Astrocyte (in vitro differentiated cells and primary cell): Measurements from ENCODE around the gene TTYH3. TPM values are rescaled to one million over a fixed set of nuclear protein-coding genes. Genes with fewer than 3 reads are reported as not detected.

Source experiments
- DNase-seq: peaks from one replicate; pipeline ENCODE4 v3.0.0-alpha.2; 2010; ENCODE audit warnings: low read depth
- FAIRE-seq: peaks from 2 replicates; lab custom pipeline; 2011; peaks lifted over from hg19 to GRCh38; lab: Jason Lieb, UNC
- H2AFZ ChIP-seq: 2 replicates; pipeline ENCODE4 v1.6.0; 2012; ENCODE audit warnings: low read depth, low read length, inconsistent platforms
- H3K27ac ChIP-seq: 2 replicates; pipeline ENCODE4 v1.5.1; 2011; ENCODE audit warnings: low read depth, low read length, inconsistent platforms
- H3K27me3 ChIP-seq: 2 replicates; pipeline ENCODE4 v1.6.0; 2011; ENCODE audit warnings: low read length, inconsistent platforms; ENCODE audit not compliant: insufficient read depth
- H3K36me3 ChIP-seq: 2 replicates; pipeline ENCODE4 v1.5.1; 2011; ENCODE audit warnings: low read length, inconsistent platforms; ENCODE audit not compliant: insufficient read depth
- H3K4me1 ChIP-seq: 2 replicates; pipeline ENCODE4 v1.5.1; 2011; ENCODE audit warnings: low read length, inconsistent platforms; ENCODE audit not compliant: insufficient read depth
- H3K4me2 ChIP-seq: 2 replicates; pipeline ENCODE4 v1.6.0; 2012; ENCODE audit warnings: low read length, inconsistent platforms
- H3K4me3 ChIP-seq: 2 replicates; pipeline ENCODE4 v1.5.1; 2011; ENCODE audit warnings: low read depth, mild to moderate bottlenecking, low read length, inconsistent platforms; ENCODE audit not compliant: insufficient read depth
- H3K79me2 ChIP-seq: 2 replicates; pipeline ENCODE4 v1.6.0; 2012; ENCODE audit warnings: mild to moderate bottlenecking, low read length, inconsistent platforms; ENCODE audit not compliant: insufficient read depth
- H3K9ac ChIP-seq: 2 replicates; pipeline ENCODE4 v1.6.0; 2012; ENCODE audit warnings: mild to moderate bottlenecking, low read length, inconsistent platforms
- H3K9me3 ChIP-seq: 2 replicates; pipeline ENCODE4 v1.5.1; 2012; ENCODE audit warnings: low read depth, mild to moderate bottlenecking, low read length, inconsistent platforms; ENCODE audit not compliant: insufficient read depth
- H4K20me1 ChIP-seq: 2 replicates; pipeline ENCODE4 v1.6.0; 2012; ENCODE audit warnings: low read length, inconsistent platforms; ENCODE audit not compliant: insufficient read depth
- H3K27ac Mint-ChIP-seq: one replicate; pipeline ENCODE4 v1.8.0; 2021; ENCODE audit warnings: mild to moderate bottlenecking, mixed read lengths; ENCODE audit not compliant: unreplicated experiment
- H3K27me3 Mint-ChIP-seq: one replicate; pipeline ENCODE4 v1.8.0; 2021; ENCODE audit warnings: low read depth, mixed read lengths; ENCODE audit not compliant: unreplicated experiment
- H3K36me3 Mint-ChIP-seq: one replicate; pipeline ENCODE4 v1.8.0; 2021; ENCODE audit warnings: low read depth, mixed read lengths; ENCODE audit not compliant: unreplicated experiment
- H3K4me1 Mint-ChIP-seq: one replicate; pipeline ENCODE4 v1.8.0; 2021; ENCODE audit warnings: low read depth, mixed read lengths; ENCODE audit not compliant: unreplicated experiment
- H3K4me3 Mint-ChIP-seq: one replicate; pipeline ENCODE4 v1.8.0; 2021; ENCODE audit warnings: mild to moderate bottlenecking, moderate library complexity, mixed read lengths; ENCODE audit not compliant: unreplicated experiment
- H3K9me3 Mint-ChIP-seq: one replicate; pipeline ENCODE4 v1.8.0; 2021; ENCODE audit warnings: mild to moderate bottlenecking, mixed read lengths; ENCODE audit not compliant: unreplicated experiment
- EZH2 ChIP-seq: IDR thresholded peaks from 2 replicates; pipeline ENCODE4 v1.6.1; 2012; ENCODE audit warnings: mild to moderate bottlenecking, low read length, inconsistent platforms; ENCODE audit not compliant: insufficient read depth
- total RNA-seq: library from RNA; stranded (reverse); gene quantifications from 2 replicates; pipeline ENCODE4 v1.2.1, GENCODE V29; 2021
- TF ChIP-seq, protein P1 (sequence below): IDR thresholded peaks from 2 replicates; pipeline ENCODE4 v1.5.1; 2011; ENCODE audit warnings: low read depth, mild to moderate bottlenecking, inconsistent platforms, low read length, moderate library complexity; ENCODE audit not compliant: insufficient read depth

Gene TTYH3
- total RNA-seq, 1 donor from 2014 or later, result 273 TPM

DNA sequence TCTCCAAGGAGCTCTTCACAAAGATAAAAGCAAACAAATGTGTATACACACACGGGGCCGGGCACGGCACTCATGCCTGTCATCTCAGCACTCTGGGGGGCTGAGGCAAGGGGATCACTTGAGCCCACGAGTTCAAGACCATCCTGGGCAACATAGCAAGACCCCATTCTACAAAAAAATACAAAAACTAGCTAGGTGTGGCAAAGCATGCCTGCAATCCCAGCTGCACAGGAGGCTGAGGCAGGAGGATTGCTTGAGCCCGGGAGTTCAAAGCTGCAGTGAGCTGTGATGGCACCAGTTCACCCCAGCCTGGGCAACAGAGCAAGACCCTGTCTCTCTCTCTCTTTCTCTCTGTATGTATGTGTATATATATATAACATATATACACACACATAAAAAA is 22.3 kb downstream of the TTYH3 start:
- no peak overlapping the region for H3K4me2 ChIP-seq
- no peak for FAIRE-seq
- DNase-seq, result no peak
- peaks cover 11% of the 10 kb centered on the region for H3K4me1 Mint-ChIP-seq
- no peaks in the 10 kb centered on the region for H3K27me3 Mint-ChIP-seq
- peak overlapping the region; percentile 47 for H3K27ac Mint-ChIP-seq
- no peak overlapping the region for H3K27ac ChIP-seq
- H4K20me1 ChIP-seq, result peaks cover 74% of the 10 kb centered on the region
- H3K9ac ChIP-seq, result no peak overlapping the region
- no peaks in the 10 kb centered on the region for H3K27me3 ChIP-seq
- TF ChIP-seq, protein P1, sequence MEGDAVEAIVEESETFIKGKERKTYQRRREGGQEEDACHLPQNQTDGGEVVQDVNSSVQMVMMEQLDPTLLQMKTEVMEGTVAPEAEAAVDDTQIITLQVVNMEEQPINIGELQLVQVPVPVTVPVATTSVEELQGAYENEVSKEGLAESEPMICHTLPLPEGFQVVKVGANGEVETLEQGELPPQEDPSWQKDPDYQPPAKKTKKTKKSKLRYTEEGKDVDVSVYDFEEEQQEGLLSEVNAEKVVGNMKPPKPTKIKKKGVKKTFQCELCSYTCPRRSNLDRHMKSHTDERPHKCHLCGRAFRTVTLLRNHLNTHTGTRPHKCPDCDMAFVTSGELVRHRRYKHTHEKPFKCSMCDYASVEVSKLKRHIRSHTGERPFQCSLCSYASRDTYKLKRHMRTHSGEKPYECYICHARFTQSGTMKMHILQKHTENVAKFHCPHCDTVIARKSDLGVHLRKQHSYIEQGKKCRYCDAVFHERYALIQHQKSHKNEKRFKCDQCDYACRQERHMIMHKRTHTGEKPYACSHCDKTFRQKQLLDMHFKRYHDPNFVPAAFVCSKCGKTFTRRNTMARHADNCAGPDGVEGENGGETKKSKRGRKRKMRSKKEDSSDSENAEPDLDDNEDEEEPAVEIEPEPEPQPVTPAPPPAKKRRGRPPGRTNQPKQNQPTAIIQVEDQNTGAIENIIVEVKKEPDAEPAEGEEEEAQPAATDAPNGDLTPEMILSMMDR, result no peak
- no peak for TF ChIP-seq EZH2
- no peaks in the 10 kb centered on the region for H3K9me3 ChIP-seq
- peaks cover 9% of the 10 kb centered on the region for H3K36me3 Mint-ChIP-seq
- no peak overlapping the region for H2AFZ ChIP-seq
- peaks cover 4% of the 10 kb centered on the region for H3K4me1 ChIP-seq
- H3K4me3 Mint-ChIP-seq, result no peak overlapping the region
- H3K36me3 ChIP-seq, result peaks cover 6% of the 10 kb centered on the region
- peaks cover 21% of the 10 kb centered on the region for H3K79me2 ChIP-seq
- H3K4me3 ChIP-seq, result no peak overlapping the region
- H3K9me3 Mint-ChIP-seq, result no peaks in the 10 kb centered on the region

DNA sequence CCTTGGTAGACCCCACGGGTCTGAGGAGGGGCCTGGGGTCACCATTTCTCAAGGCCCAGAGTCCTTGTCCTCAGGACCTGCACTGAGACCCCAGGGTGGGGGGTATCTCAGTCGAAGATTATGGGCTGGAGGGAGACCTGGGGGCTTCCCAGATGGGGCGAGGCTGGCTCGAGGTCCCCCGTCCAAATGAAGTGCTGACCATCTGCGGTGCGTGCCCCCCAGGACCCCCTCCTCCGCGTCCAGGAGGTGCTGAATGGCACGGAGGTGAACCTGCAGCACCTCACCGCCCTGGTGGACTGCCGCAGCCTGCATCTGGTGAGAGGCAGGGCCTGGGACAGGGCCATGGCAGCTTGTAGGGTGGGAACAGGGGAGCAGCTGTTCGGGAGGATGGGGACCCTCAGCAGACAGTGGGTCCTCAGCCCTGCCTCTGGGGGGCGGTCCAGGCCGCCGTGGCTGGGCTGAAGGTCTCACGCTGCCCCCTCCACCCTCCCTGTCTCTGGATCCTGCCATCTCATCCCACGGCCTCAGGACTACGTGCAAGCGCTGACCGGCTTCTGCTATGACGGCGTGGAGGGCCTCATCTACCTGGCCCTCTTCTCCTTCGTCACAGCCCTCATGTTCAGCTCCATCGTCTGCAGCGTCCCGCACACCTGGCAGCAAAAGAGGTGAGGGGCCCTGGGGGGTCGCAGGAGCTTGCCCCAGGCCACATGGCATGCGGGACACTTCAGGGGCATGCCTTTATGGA is 24.3 kb downstream of the TTYH3 start:
- no peaks in the 10 kb centered on the region for H3K27me3 ChIP-seq
- peaks cover 3% of the 10 kb centered on the region for H3K4me1 Mint-ChIP-seq
- DNase-seq (no peak), FAIRE-seq (no peak)
- no peaks in the 10 kb centered on the region for H3K9me3 Mint-ChIP-seq
- no peak overlapping the region for H2AFZ ChIP-seq
- H3K27me3 Mint-ChIP-seq, result no peaks in the 10 kb centered on the region
- no peak for TF ChIP-seq EZH2
- TF ChIP-seq, protein P1, result no peak
- no peak overlapping the region for H3K9ac ChIP-seq
- H3K4me2 ChIP-seq, result no peak overlapping the region
- H3K4me3 Mint-ChIP-seq, result no peak overlapping the region
- H3K36me3 ChIP-seq, result peaks cover 6% of the 10 kb centered on the region
- H3K4me1 ChIP-seq, result peaks cover 3% of the 10 kb centered on the region
- H3K27ac Mint-ChIP-seq, result no peak overlapping the region
- no peak overlapping the region for H3K27ac ChIP-seq
- no peaks in the 10 kb centered on the region for H3K9me3 ChIP-seq
- H3K4me3 ChIP-seq, result no peak overlapping the region
- peaks cover 21% of the 10 kb centered on the region for H3K79me2 ChIP-seq
- peaks cover 70% of the 10 kb centered on the region for H4K20me1 ChIP-seq
- peaks cover 6% of the 10 kb centered on the region for H3K36me3 Mint-ChIP-seq

GRCh38 chr7:2657208-2657607 is 25.4 kb downstream of the TTYH3 start:
- DNase-seq (no peak), FAIRE-seq (no peak)
- H3K4me3 Mint-ChIP-seq, result no peak overlapping the region
- H3K27ac Mint-ChIP-seq, result peak overlapping the region; percentile 10
- Histone ChIP-seq H3K9me3 (no peaks in the 10 kb centered on the region), H3K27me3 (no peaks in the 10 kb centered on the region), H3K4me2 (no peak overlapping the region), H3K9ac (no peak overlapping the region), H3K36me3 (no peaks in the 10 kb centered on the region), H3K4me3 (no peak overlapping the region), H2AFZ (no peak overlapping the region), H3K79me2 (peaks cover 21% of the 10 kb centered on the region), H3K27ac (no peak overlapping the region), H4K20me1 (peaks cover 70% of the 10 kb centered on the region), H3K4me1 (peaks cover 3% of the 10 kb centered on the region)
- TF ChIP-seq, protein P1, result no peak
- TF ChIP-seq EZH2, result no peak
- peaks cover 6% of the 10 kb centered on the region for H3K36me3 Mint-ChIP-seq
- H3K9me3 Mint-ChIP-seq, result no peaks in the 10 kb centered on the region
- H3K27me3 Mint-ChIP-seq, result no peaks in the 10 kb centered on the region
- peaks cover 3% of the 10 kb centered on the region for H3K4me1 Mint-ChIP-seq
